Breast epithelium (tissue), 4 donors: Measurements from ENCODE around the gene TKT. TPM values are rescaled to one million over a fixed set of nuclear protein-coding genes. Genes with fewer than 3 reads are reported as not detected.

Experiments used
- DNase-seq, 2 donors: peaks; one replicate each; pipeline ENCODE4 v3.0.0-alpha.2; 2019; ENCODE audit warnings: low spot score in 2 of 2
- H3K27ac ChIP-seq, 2 donors: fragments of 200-600 bp; sonication (generic) in 1 of 2; one replicate each; pipeline ENCODE4 v1.5.1; 2016 to 2019; ENCODE audit warnings: mild to moderate bottlenecking in 1 of 2
- H3K27me3 ChIP-seq, 2 donors: fragments of 200-600 bp; sonication (generic) in 1 of 2; one replicate each; pipeline versions ENCODE4 v1.5.1 to v1.6.0; 2017 to 2019; ENCODE audit warnings: control low read depth in 1 of 2, mild to moderate bottlenecking in 1 of 2
- H3K36me3 ChIP-seq: fragments of 200-600 bp; one replicate; pipeline ENCODE4 v1.5.1; 2019
- H3K4me1 ChIP-seq, 2 donors: fragments of 200-600 bp; sonication (generic); one replicate each; pipeline ENCODE4 v1.5.1; 2016 to 2019; ENCODE audit warnings: control low read depth in 1 of 2
- H3K4me3 ChIP-seq, 3 donors: fragments of 200-600 bp; sonication (generic); 1 replicate in 2 of 3; 2 replicates in 1 of 3; pipeline ENCODE4 v1.5.1; 2016 to 2019; ENCODE audit warnings: mild to moderate bottlenecking in 3 of 3, moderate library complexity in 2 of 3
- H3K9me3 ChIP-seq, 2 donors: fragments of 200-600 bp; sonication (generic) in 1 of 2; one replicate each; pipeline ENCODE4 v1.5.1; 2016 to 2019; ENCODE audit warnings: control low read depth in 1 of 2
- POLR2A ChIP-seq: fragments of 450-650 bp; IDR thresholded peaks from one replicate; pipeline ENCODE4 v1.6.1; 2016; ENCODE audit warnings: antibody characterized with exemption, mild to moderate bottlenecking, moderate library complexity
- POLR2AphosphoS5 ChIP-seq, 3 donors: sonication (generic); formaldehyde crosslinking; IDR thresholded peaks; one replicate each; pipeline ENCODE4 v1.6.1; 2017; ENCODE audit warnings: antibody characterized with exemption in 3 of 3
- intact Hi-C: fragments of 100-400 bp; cut with DNase I; formaldehyde crosslinking; loops from one replicate; pipeline ENCODE4 v1.15.1; 2023; ENCODE audit warnings: low total_unique reads
- total RNA-seq, 3 donors: library from RNA; depleted of rRNA; stranded (reverse); fragments of >200 nt; gene quantifications; one replicate each; pipeline ENCODE4 v1.1.0, GENCODE V29; 2016
- TF ChIP-seq, protein P1 (sequence below), 3 donors: fragments of 450-650 bp; IDR thresholded peaks; one replicate each; pipeline ENCODE4 v1.5.1; 2016 to 2017; ENCODE audit warnings: antibody characterized with exemption in 3 of 3, mild to moderate bottlenecking in 3 of 3, moderate library complexity in 3 of 3

Gene TKT
- total RNA-seq, 3 donors from 2014 or later: 130 to 273 (median 131) TPM

DNA sequence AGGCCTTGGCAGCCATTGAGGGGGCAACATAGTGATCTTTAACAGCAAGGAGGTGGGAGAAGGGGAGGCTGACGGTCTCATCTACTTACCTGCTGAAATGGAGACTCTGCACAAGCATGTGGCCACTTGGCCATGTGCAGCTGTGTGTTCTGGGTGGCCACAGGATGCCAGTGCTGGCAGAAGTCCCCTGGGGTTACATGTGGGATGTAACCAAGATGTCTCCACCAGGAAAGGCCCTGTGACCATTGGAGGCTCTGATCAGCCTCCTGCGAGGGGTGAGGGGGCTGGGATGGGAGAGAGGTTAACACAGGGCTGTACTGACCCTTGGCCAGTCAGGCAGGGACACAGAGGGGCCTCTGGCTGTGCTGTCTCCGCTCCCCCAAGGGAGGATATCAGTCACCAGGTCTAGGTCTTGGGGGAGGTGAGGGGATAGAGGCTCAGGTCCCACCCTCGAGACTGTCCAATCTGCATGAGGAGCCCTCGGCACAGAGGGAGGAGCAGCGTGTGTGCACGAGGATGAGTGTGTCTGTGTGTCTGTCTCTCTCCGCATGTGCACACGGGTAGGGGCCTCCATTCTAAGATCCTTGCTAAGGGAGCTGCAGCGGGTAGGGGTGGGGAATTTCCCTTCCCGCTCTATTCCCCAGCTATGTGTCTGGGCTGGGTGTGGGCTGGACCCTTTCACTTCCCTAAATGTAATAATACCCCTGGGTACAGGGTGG, 75.4 kb downstream of the TKT start:
- H3K27me3 ChIP-seq: no peaks in the 10 kb centered on the region
- H3K4me3 ChIP-seq: no peak overlapping the region
- H3K9me3 ChIP-seq: no peaks in the 10 kb centered on the region
- H3K4me1 ChIP-seq: no peaks in the 10 kb centered on the region
- intact Hi-C loops: no loop called here
- TF ChIP-seq, protein P1, sequence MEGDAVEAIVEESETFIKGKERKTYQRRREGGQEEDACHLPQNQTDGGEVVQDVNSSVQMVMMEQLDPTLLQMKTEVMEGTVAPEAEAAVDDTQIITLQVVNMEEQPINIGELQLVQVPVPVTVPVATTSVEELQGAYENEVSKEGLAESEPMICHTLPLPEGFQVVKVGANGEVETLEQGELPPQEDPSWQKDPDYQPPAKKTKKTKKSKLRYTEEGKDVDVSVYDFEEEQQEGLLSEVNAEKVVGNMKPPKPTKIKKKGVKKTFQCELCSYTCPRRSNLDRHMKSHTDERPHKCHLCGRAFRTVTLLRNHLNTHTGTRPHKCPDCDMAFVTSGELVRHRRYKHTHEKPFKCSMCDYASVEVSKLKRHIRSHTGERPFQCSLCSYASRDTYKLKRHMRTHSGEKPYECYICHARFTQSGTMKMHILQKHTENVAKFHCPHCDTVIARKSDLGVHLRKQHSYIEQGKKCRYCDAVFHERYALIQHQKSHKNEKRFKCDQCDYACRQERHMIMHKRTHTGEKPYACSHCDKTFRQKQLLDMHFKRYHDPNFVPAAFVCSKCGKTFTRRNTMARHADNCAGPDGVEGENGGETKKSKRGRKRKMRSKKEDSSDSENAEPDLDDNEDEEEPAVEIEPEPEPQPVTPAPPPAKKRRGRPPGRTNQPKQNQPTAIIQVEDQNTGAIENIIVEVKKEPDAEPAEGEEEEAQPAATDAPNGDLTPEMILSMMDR (IDR thresholded peaks at IDR 0.05): no peak
- TF ChIP-seq POLR2AphosphoS5 (IDR thresholded peaks at IDR 0.05): no peak
- TF ChIP-seq POLR2A: no peak
- DNase-seq: no peak
- H3K27ac ChIP-seq: no peak overlapping the region
- no peaks in the 10 kb centered on the region for H3K36me3 ChIP-seq

DNA sequence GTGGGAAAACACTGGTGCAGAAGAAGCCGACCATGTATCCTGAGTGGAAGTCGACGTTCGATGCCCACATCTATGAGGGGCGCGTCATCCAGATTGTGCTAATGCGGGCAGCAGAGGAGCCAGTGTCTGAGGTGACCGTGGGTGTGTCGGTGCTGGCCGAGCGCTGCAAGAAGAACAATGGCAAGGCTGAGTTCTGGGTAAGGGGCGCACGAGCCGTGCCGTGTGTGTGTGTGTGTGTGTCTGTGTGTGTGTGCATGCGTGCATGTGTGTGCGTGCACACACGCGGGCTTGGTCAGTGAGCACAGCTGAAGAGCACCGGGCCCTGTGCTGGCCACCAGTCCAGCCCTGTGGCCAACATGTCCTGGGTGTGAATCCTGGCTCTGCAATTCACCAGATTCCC, 76.2 kb downstream of the TKT start:
- intact Hi-C loops: no loop called here
- no peaks in the 10 kb centered on the region for H3K36me3 ChIP-seq
- DNase-seq: no peak
- TF ChIP-seq POLR2AphosphoS5 (IDR thresholded peaks at IDR 0.05): no peak
- TF ChIP-seq POLR2A: no peak
- TF ChIP-seq, protein P1 (IDR thresholded peaks at IDR 0.05): no peak
- no peaks in the 10 kb centered on the region for H3K27me3 ChIP-seq
- no peak overlapping the region for H3K27ac ChIP-seq
- H3K9me3 ChIP-seq: no peaks in the 10 kb centered on the region
- H3K4me3 ChIP-seq: no peak overlapping the region
- no peaks in the 10 kb centered on the region for H3K4me1 ChIP-seq

DNA sequence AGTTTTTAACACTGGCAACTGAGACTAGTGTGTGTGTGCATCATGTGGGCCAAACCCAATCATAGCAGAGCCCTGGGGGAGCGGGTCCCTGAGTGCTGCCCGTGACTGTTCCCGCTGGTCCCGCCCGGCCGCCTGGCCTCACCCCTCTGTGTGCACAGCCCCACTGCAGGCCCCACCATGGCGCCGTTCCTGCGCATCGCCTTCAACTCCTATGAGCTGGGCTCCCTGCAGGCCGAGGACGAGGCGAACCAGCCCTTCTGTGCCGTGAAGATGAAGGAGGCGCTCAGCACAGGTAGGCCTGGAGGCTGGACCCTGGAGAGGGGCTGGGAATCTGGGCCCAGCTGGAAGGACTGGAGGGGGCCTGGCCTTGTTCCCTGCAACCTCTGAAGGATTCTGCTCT, 77.6 kb downstream of the TKT start:
- Histone ChIP-seq H3K27ac (no peak overlapping the region), H3K9me3 (no peaks in the 10 kb centered on the region), H3K27me3 (no peaks in the 10 kb centered on the region), H3K4me3 (no peak overlapping the region), H3K4me1 (no peaks in the 10 kb centered on the region), H3K36me3 (no peaks in the 10 kb centered on the region)
- intact Hi-C loops: no loop called here
- TF ChIP-seq, protein P1 (IDR thresholded peaks at IDR 0.05): no peak
- no peak for TF ChIP-seq POLR2A
- no peak for TF ChIP-seq POLR2AphosphoS5 (IDR thresholded peaks at IDR 0.05)
- DNase-seq: no peak

DNA sequence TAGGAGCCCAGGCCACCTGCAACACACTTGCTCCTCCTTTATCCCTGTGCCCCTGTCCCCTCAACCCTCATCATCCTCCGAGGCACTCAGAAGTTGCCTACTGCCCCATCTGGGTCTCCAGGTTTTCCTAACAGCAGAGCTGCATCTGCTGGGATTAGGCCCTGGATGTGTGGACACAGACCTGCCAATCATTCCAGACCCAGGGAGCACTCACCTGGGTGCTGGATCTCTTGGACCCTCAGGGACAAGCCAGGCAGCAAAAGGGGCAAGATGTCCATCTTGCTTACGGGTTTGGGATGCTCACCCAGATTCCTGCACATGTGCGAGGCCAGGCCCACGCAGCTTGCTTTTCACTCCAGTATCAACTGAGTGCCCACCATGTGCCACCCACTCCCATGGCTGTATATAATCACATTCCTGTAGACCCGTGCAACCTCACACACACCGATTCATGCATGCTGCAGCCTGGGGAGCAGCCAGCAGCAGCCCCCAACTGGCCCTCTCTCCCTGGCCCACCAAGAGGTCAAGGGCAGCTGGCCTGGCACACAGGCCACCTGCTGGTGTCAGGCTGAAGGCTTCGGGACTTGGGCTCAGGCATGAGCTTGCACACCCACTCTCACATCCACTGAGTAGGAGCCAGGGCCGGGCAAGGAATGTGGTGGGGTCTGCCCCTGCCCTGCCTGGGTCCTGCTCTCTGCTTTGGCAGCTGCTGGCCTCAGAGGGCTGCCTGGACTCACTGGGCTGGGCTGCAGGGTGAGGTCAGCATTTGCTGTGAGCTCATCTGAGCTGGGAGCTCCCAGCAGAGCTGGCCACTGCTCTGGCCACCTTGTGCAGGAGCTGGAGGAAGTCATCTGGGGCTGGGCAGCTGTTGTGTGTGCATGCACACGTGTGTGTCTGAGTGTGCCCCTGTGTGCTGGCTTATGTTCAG, 79.9 kb downstream of the TKT start:
- no peak overlapping the region for H3K4me3 ChIP-seq
- H3K9me3 ChIP-seq: no peaks in the 10 kb centered on the region
- intact Hi-C loops: no loop called here
- no peak for DNase-seq
- no peaks in the 10 kb centered on the region for H3K36me3 ChIP-seq
- TF ChIP-seq POLR2AphosphoS5 (IDR thresholded peaks at IDR 0.05): no peak
- TF ChIP-seq, protein P1 (IDR thresholded peaks at IDR 0.05): no peak
- TF ChIP-seq POLR2A: no peak
- H3K4me1 ChIP-seq: no peaks in the 10 kb centered on the region
- H3K27me3 ChIP-seq: no peaks in the 10 kb centered on the region
- no peak overlapping the region for H3K27ac ChIP-seq

Other genes starting within 250 kb of the TKT start
- 10 to 100 TPM; 17.9 to 35.1 (median 30.2) TPM for gene SFMBT1, start 209.9 kb downstream of the TKT start, total RNA-seq
- 10 to 100 TPM in 2 of 3 donors, 1 to 10 TPM in 1; 9.5 to 11.7 (median 10.1) TPM for gene RFT1, start 125.6 kb downstream of the TKT start, total RNA-seq
- gene PRKCD, start 94.8 kb downstream of the TKT start, total RNA-seq: 10 to 100 TPM; 14.0 to 36.8 (median 15.1) TPM
- gene DCP1A, start 91.5 kb upstream of the TKT start, total RNA-seq: 10 to 100 TPM; 21.9 to 26.2 (median 24.9) TPM
- 10 to 100 TPM in 2 of 3 donors, under 1 TPM in 1; 0.96 to 50.3 (median 32.1) TPM for gene CACNA1D, start 238.6 kb upstream of the TKT start, total RNA-seq